ENCODE data around the gene RHOB. TPM values are rescaled to one million over a fixed set of nuclear protein-coding genes. Genes with fewer than 3 reads are reported as not detected.

The RHOB gene
- total and polyA plus RNA-seq, 2 experiments from 2014 or later, result 15.4 to 92.1 TPM

- Histone ChIP-seq H3K36me3 (no peaks in the 10 kb centered on the region), H3K27me3 (no peaks in the 10 kb centered on the region), H3K9me3 (ENCODE audit: low read depth) (no peaks in the 10 kb centered on the region), H3K27ac (no peak overlapping the region), H3K4me1 (ENCODE audit: low read depth) (no peaks in the 10 kb centered on the region), H3K4me3 (no peak overlapping the region)
- TF ChIP-seq CTCF (IDR thresholded peaks at IDR 0.05; ENCODE audit: low read depth, low read length), result no peak
- no peak for DNase-seq (ENCODE audit: low read depth in 1 of 2, low spot score in 1 of 2)
Observed at GRCh38 chr2:20472569-20472968, 25.7 kb downstream of the RHOB start.

- no peaks in the 10 kb centered on the region for H3K9me3 ChIP-seq (ENCODE audit: low read depth)
- no peak overlapping the region for H3K27ac ChIP-seq
- no peak for TF ChIP-seq CTCF (IDR thresholded peaks at IDR 0.05; ENCODE audit: low read depth, low read length)
- H3K36me3 ChIP-seq, result no peaks in the 10 kb centered on the region
- no peaks in the 10 kb centered on the region for H3K4me1 ChIP-seq (ENCODE audit: low read depth)
- H3K4me3 ChIP-seq, result no peak overlapping the region
- no peak for DNase-seq (ENCODE audit: low read depth in 1 of 2, low spot score in 1 of 2)
- no peaks in the 10 kb centered on the region for H3K27me3 ChIP-seq
Observed at GRCh38 chr2:20473128-20473527, 26.3 kb downstream of the RHOB start.

GRCh38 chr2:20474757-20475566 lies 28.1 kb downstream of the RHOB start:
- no peak for DNase-seq (ENCODE audit: low read depth in 1 of 2, low spot score in 1 of 2)
- Histone ChIP-seq H3K36me3 (no peaks in the 10 kb centered on the region), H3K9me3 (ENCODE audit: low read depth) (no peaks in the 10 kb centered on the region), H3K27ac (no peak overlapping the region), H3K4me1 (ENCODE audit: low read depth) (no peaks in the 10 kb centered on the region), H3K27me3 (no peaks in the 10 kb centered on the region), H3K4me3 (no peak overlapping the region)
- TF ChIP-seq CTCF (IDR thresholded peaks at IDR 0.05; ENCODE audit: low read depth, low read length), result no peak

- H3K9me3 ChIP-seq (ENCODE audit: low read depth), result no peaks in the 10 kb centered on the region
- no peak for TF ChIP-seq CTCF (IDR thresholded peaks at IDR 0.05; ENCODE audit: low read depth, low read length)
- no peaks in the 10 kb centered on the region for H3K4me1 ChIP-seq (ENCODE audit: low read depth)
- no peak overlapping the region for H3K27ac ChIP-seq
- no peak overlapping the region for H3K4me3 ChIP-seq
- no peak for DNase-seq (ENCODE audit: low read depth in 1 of 2, low spot score in 1 of 2)
- H3K36me3 ChIP-seq, result no peaks in the 10 kb centered on the region
- no peaks in the 10 kb centered on the region for H3K27me3 ChIP-seq
Observed at GRCh38 chr2:20475567-20475952, 28.7 kb downstream of the RHOB start.

- no peaks in the 10 kb centered on the region for H3K9me3 ChIP-seq (ENCODE audit: low read depth)
- no peaks in the 10 kb centered on the region for H3K27me3 ChIP-seq
- no peak for DNase-seq (ENCODE audit: low read depth in 1 of 2, low spot score in 1 of 2)
- no peak overlapping the region for H3K4me3 ChIP-seq
- H3K4me1 ChIP-seq (ENCODE audit: low read depth), result no peaks in the 10 kb centered on the region
- no peaks in the 10 kb centered on the region for H3K36me3 ChIP-seq
- H3K27ac ChIP-seq, result no peak overlapping the region
- no peak for TF ChIP-seq CTCF (IDR thresholded peaks at IDR 0.05; ENCODE audit: low read depth, low read length)
Observed at GRCh38 chr2:20476481-20476880, 29.6 kb downstream of the RHOB start.
